HG03342 (cell line): Measurements from ENCODE around the gene LRFN4.
A peak's percentile ranks its signal among the peaks of the same experiment; 100 is the strongest.

Experiments used
- ATAC-seq: cut with Tn5 transposase; IDR thresholded peaks from one replicate; pipeline ENCODE4 v1.9.1; 2021; ENCODE audit warnings: mild to moderate bottlenecking, moderate library complexity; ENCODE audit not compliant: unreplicated experiment

The LRFN4 gene

DNA sequence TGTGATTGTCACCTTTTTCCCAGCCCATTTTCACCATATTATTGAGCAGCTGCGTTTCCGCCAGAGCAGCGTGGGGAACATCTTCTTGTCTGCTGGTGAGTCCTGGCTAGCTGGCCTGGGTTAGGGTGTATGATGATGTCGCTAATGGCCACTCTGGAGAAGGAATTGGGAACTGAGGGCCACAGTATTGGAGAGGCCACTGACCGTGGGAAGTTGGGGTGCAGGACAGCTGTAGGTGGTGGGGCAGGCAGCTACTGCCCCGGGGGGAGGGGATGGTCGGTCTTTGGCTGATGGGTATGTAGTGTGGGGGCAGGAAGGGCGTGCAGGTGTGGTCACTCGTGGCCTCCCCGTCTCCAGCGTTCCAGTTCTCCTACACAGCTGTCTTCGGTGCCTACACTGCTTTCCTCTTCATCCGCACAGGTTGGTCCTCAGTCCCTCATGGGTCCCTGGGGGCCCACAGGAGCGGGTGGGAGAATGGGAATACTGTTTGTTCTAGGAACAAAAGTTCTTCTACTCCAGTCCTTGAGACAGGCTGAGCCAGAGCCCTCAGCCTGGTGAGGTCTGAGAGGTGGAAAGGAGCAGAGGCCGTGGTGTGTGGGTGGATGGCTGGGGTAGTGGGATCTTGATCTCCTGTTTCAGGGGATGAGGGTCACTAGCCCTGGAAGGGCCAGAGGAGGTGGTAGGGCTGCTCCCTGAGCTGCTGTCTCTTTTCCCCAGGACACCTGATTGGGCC, 11.6 kb upstream of the LRFN4 start:
- ATAC-seq: no peak

DNA sequence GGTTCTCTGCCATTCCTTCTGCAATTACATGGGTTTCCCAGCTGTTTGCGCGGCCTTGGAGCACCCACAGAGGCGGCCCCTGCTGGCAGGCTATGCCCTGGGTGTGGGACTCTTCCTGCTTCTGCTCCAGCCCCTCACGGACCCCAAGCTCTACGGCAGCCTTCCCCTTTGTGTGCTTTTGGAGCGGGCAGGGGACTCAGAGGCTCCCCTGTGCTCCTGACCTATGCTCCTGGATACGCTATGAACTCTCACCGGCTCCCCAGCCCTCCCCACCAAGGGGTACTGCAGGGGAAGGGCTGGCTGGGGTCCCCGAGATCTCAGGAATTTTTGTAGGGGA, 11.0 kb upstream of the LRFN4 start:
- ATAC-seq: no peak

GRCh38 chr11:66846671-66847091, 10.2 kb upstream of the LRFN4 start:
- ATAC-seq: no peak

DNA sequence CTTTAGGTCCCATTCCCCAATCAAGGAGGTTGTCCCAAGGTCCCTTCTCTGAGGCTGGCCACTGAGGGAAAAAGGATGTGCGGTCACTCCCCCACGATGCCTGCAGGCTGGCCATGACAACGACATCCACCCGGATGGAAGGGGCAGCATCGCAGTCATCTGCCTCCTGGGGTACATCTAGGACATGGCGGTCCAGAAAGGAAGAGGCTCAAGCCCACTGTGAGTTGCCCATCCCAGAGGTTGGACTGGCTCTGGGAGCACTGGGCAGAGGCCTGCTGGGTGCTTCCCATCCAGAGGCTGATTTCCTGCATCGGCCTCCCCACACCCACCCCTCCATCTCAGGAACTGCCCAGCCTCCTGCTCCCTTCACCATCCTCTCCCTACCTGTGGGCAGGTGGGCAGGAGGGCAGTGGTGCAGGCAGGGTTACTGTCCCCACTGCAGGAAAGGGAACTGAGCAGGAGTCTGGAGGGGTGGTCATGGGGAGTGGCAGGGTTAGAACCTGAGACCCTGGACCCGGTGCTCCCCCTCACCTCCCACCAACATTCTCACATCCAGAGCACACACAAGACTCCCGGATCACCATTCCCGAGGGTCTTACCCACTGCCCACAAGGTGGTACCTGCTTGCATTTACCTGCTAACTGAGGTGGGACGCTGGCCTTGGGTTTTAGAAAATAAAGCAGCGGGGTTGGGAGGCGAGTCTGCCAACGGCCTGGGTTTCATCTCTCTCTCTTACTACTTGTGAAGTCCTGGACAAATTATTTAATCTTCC, 9.2 kb upstream of the LRFN4 start:
- ATAC-seq: no peak

DNA sequence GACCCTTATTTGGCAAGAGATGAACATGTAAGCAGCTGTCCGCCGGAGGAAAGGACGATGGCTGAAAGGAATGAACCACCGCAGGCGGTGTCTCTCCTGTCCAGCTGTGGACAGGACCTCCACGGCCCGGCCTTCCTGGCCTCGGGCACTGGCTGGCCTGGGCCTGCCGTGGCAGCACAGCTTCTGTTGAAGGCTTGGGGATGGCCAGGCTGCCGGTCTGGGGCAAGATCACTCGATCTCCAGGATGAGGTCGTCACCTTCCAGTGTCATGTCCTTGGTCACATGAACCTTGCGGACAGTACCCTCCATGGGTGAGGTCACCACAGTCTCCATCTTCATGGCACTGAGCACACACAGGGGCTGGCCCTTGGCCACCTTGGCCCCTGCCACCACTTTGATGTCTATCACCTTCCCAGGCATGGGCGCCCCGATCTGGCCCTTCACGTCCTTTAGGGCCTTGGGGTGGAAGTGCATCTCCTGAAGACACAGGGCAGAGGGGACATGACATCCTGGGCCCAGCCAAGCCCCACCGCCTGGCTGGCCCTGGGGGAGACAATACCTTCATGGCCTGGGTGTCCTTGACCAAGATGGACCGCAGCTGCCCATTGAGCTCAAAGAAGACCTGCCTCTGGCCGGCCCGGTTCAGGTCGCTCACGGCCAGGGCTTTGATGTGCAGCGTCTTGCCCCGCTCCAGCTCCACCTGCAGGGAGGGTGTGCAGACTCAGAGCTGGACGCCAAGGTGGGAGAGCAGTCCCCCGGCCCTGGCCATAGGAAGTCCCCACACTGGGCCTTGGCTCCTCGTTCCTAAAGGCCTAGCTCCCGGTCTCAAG, 8.0 kb upstream of the LRFN4 start:
- ATAC-seq: no peak

GRCh38 chr11:66849501-66850234, 7.2 kb upstream of the LRFN4 start:
- no peak for ATAC-seq

DNA sequence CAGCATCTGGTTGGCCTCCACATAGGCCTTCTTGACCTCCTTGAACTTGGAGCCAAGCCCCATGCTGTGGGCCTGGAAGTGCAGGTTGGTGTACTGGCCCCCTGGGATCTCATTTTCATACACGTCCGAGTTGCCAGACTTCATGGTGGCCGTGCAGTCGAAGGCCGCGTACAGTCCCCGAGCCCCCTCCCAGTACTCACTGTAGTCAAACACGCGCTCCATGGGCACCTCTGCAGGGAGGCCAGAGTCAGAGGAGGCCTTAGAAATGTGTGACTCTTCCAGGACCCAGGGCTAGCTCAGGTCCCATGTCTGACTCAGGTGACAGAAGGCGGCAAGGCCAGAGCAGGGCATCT, 6.7 kb upstream of the LRFN4 start:
- no peak for ATAC-seq

DNA sequence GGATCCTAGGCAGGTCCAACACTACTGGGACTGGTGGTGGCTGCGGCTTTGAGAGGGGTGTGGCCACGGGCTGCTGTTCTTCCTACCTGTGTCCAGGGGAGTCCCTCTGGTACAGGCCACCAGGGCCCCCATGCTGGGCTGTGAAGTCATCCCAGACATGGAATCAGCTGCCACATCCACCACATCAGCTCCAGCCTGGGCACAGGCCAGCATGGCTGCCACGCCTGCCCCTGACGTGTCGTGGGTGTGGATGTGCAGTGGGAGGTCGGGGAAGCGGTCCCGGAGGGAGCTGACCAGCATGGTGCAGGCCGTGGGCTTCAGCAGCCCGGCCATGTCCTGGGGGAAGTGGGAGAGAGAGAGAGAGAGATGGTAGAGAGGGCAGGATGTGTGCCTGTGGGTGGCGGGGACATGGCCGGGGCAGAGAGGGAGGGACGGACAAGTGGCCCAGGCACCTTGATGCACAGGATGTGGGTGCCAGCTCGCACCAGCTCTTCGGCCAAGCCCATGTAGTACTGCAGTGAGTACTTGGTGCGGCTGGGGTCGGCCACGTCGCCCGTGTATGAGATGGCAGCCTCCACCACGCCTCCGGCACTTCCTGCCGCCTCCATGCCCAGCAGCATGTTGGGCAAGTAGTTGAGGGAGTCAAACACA, 6.2 kb upstream of the LRFN4 start:
- ATAC-seq: no peak

GRCh38 chr11:66851239-66851596, 5.6 kb upstream of the LRFN4 start:
- ATAC-seq: no peak

DNA sequence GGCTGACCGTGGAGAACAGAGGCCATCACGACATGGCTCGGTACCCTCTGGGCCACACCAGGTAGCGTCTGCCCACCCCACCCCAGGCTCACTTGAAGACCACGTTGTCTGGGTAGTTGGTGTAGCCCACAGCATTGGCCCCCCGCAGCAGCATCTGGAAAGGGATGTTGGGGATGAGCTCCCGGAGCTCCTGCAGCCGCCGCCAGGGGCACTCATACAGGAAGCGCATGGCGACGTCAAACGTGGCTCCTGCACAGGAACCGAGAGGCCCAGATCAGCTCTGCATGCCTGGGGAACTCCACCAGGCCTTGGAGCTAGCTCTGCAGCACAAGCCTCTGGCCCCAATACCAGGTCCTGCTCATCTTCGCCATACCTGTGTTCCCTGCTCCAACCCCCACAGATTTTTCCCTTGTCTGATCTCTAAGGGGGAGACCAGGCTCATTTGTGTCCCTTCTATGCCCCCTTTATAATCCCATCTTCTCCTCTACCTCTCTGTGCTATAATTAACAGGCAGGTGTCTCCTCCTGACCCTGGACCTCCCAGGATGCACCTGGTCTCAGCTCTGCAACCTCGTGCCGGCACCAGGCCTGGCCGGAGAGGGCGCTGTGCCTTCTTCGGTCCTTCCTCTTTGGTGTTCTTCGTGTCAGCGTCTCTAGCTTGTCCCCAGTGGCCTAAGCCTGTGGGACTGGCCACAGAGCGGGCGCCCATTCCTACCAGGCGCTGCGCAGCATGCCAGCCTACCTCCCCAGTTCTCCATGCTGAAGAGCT, 5.0 kb upstream of the LRFN4 start:
- no peak for ATAC-seq

DNA sequence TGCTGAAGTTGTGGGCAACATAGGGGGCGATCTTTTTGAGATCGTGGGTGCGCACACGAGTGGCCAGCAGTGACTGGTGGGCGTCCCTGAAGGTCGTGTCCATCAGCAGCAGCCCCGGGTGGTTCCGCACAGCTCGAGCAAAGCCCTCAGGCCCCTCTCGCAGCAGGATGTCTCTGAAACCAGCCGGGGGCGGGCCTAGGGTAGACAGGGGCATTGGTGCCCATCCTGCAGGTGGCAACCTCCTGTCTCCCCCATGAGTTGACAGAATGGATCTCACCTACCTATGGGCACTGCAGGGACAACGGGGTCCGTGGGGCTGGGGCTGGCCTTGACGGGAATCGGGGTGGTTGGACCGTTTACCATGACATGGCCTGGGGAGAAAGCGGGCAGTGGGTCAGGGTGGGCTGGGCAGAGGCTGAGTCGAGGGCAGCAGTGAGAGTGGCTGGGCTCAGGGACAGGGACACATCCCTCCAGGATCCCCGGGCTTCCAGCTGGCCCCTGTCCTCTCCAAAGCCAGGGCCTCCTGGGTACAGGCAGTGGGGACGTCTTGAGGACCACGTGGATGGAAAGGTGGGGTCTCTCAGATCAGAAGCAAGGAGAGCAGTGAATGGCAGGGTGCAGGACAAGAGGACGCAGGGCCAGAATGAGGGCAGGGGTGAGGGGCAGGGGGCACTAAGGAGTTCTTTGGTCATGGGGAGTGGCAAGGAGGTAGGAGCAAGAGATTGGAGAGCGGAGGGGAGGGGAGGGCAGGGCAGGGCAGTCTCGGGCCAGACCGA, 4.2 kb upstream of the LRFN4 start:
- ATAC-seq: no peak

DNA sequence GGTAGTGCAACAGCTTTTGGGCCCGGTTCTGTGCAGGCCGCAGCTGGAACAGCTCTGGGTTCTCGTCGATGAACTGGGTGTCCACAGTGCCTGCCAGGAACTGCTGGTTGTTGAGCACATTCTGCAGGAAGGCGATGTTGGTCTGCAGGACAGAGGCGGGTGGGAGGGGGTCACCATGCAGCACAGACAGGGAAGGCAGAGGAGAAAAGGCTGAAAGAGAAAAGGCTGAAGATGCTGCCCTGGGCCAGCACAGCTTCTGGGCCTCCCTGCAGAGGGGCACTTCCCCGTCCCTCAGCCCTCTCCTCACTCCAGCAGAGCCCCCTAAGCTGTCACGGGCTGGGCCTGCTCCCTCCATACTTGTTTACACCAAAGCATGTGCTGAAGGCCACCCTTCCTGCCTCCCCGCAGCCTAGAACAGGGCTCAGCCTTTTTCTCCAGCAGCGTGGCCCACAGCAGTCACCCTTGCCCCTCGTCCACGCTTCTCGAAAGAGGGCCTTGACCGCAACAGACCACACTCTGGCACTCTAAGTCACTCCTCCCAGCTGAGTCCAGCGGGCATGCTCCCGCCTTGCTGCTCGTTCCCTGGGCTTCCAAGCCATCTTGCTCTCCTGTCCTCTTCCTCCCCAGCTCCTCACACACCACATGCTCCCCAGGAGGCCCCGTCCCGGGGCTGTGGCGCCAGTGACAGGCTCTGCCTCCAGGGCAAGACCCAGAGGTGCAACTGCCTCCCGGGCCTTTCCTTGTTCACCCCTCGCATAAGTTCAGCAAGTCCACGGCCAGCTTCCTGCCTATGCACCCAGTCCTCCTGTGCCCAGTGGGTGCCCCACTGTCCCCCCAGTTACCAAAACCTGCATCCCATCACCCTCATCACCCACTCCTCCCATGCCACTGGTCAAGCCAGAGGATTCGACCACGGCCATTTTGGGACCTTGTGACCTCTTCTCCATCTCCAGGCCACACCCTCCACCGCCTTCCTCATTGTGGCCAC, 3.3 kb upstream of the LRFN4 start:
- no peak for ATAC-seq

- ATAC-seq: no peak
Observed at GRCh38 chr11:66854231-66854661, 2.6 kb upstream of the LRFN4 start.

DNA sequence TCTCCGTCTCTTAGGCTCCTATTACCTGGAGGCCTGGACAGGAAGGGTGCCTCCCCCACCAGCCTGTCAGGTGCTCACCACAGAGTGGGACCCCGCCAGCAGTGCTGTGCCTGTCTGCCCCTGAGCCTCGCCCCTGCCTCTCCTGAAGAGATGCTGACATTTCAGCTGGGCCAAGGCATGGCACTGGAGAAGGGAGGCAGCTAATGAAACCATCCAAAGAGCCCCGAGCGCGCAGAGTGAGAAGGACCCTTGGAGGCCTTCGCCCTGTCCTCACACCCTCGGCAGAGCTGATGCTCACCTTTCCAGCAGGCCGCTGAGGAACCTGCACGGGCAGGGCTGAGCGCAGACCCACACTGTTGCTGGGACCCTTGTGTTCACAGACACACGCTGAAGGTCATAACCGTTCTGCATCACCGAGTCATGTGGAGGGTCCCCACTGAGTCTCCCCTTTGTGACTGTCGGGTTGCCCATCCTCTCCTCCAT, 2.1 kb upstream of the LRFN4 start:
- no peak for ATAC-seq

- peak; percentile 62 for ATAC-seq
Observed at GRCh38 chr11:66855574-66856495, 1.0 kb upstream of the LRFN4 start.

- no peak for ATAC-seq
Observed at GRCh38 chr11:66857234-66857926, 516 bp downstream of the LRFN4 start.
